Loucy (cell line): ENCODE results near the gene PAEP.

Source experiments
- H2AFZ ChIP-seq: fragments of 200-600 bp; sonication (generic); 2 replicates; pipeline ENCODE4 v1.6.0; 2016; ENCODE audit warnings: antibody characterized with exemption, mild to moderate bottlenecking, low read length, moderate library complexity
- H3F3A ChIP-seq: fragments of 200-600 bp; 2 replicates; pipeline ENCODE4 v1.6.0; 2016; ENCODE audit warnings: antibody characterized with exemption, low read depth, mild to moderate bottlenecking
- H3K27me3 ChIP-seq: fragments of 200-600 bp; sonication (generic); 2 replicates; pipeline ENCODE4 v1.6.1; 2014; ENCODE audit warnings: low read length, mild to moderate bottlenecking; ENCODE audit not compliant: insufficient read depth, poor library complexity, severe bottlenecking
- H3K36me3 ChIP-seq: fragments of 200-600 bp; sonication (generic); 2 replicates; pipeline ENCODE4 v1.6.1; 2016; ENCODE audit warnings: low read length; ENCODE audit not compliant: insufficient read depth
- H3K4me1 ChIP-seq: fragments of 200-600 bp; sonication (generic); 2 replicates; pipeline ENCODE4 v1.5.1; 2014; ENCODE audit warnings: low read length, mild to moderate bottlenecking; ENCODE audit not compliant: insufficient read depth, poor library complexity, severe bottlenecking
- H3K4me2 ChIP-seq: fragments of 200-600 bp; sonication (generic); 2 replicates; pipeline ENCODE4 v1.6.0; 2014; ENCODE audit warnings: antibody characterized with exemption, low read length, low read depth, mild to moderate bottlenecking; ENCODE audit not compliant: poor library complexity, severe bottlenecking
- H3K4me3 ChIP-seq: fragments of 200-600 bp; sonication (generic); 2 replicates; pipeline ENCODE4 v1.5.1; 2014; ENCODE audit warnings: low read length, mild to moderate bottlenecking, mixed read lengths; ENCODE audit not compliant: poor library complexity, severe bottlenecking
- H3K79me2 ChIP-seq: fragments of 200-600 bp; sonication (generic); 2 replicates; pipeline ENCODE4 v1.6.1; 2014; ENCODE audit warnings: low read length; ENCODE audit not compliant: insufficient read depth
- H3K9ac ChIP-seq: fragments of 200-600 bp; sonication (generic); 2 replicates; pipeline ENCODE4 v1.6.0; 2014; ENCODE audit warnings: mild to moderate bottlenecking, low read depth, low read length, moderate library complexity; ENCODE audit not compliant: poor library complexity, severe bottlenecking
- H3K9me2 ChIP-seq: fragments of 200-600 bp; sonication (generic); replicated peaks from 2 replicates; pipeline ENCODE4 v1.6.1; 2016; ENCODE audit warnings: low read depth, low read length, mixed read lengths
- H3K9me3 ChIP-seq: fragments of 200-600 bp; sonication (generic); 2 replicates; pipeline ENCODE4 v1.6.1; 2014; ENCODE audit warnings: mild to moderate bottlenecking, antibody characterized with exemption, low read length, low read depth; ENCODE audit not compliant: insufficient read depth
- H4K20me1 ChIP-seq: fragments of 200-600 bp; sonication (generic); 2 replicates; pipeline ENCODE4 v1.6.0; 2014; ENCODE audit warnings: antibody characterized with exemption, low read length, mild to moderate bottlenecking; ENCODE audit not compliant: insufficient read depth, poor library complexity, severe bottlenecking
- CTCF ChIP-seq: fragments of 200-600 bp; sonication (generic); conservative IDR thresholded peaks from 2 replicates; pipeline ENCODE4 v1.5.1; 2014; ENCODE audit warnings: mild to moderate bottlenecking, antibody characterized with exemption, low read length
- EZH2phosphoT487 ChIP-seq: fragments of 200-600 bp; IDR thresholded peaks from 2 replicates; pipeline ENCODE4 v1.6.1; 2018; ENCODE audit warnings: antibody characterized with exemption, mild to moderate bottlenecking, moderate library complexity, borderline replicate concordance

PAEP gene

GRCh38 chr9:135515083-135515951 lies 46.2 kb upstream of the PAEP start:
- TF ChIP-seq CTCF = no peak
- Histone ChIP-seq H3K27me3 (no peaks in the 10 kb centered on the region), H3K36me3 (no peaks in the 10 kb centered on the region), H3K4me2 (no peak overlapping the region), H3K9ac (no peak overlapping the region), H2AFZ (no peak overlapping the region), H3K9me3 (no peaks in the 10 kb centered on the region), H4K20me1 (no peaks in the 10 kb centered on the region), H3F3A (no peaks in the 10 kb centered on the region), H3K79me2 (no peaks in the 10 kb centered on the region), H3K4me1 (no peaks in the 10 kb centered on the region), H3K9me2 (no peaks in the 10 kb centered on the region), H3K4me3 (no peak overlapping the region)

- Histone ChIP-seq H3K4me2 (no peak overlapping the region), H3K9me3 (no peaks in the 10 kb centered on the region), H2AFZ (peak overlapping the region; percentile 19; the same call in 1 of the 2 replicates), H3K27me3 (no peaks in the 10 kb centered on the region), H4K20me1 (no peaks in the 10 kb centered on the region), H3K9me2 (no peaks in the 10 kb centered on the region), H3K4me3 (no peak overlapping the region), H3K79me2 (no peaks in the 10 kb centered on the region), H3F3A (no peaks in the 10 kb centered on the region), H3K4me1 (no peaks in the 10 kb centered on the region), H3K36me3 (no peaks in the 10 kb centered on the region), H3K9ac (no peak overlapping the region)
- no peak for TF ChIP-seq EZH2phosphoT487
Observed at GRCh38 chr9:135516132-135516860, 45.3 kb upstream of the PAEP start.

GRCh38 chr9:135517407-135517822 lies 44.1 kb upstream of the PAEP start:
- Histone ChIP-seq H3K9me2 (no peaks in the 10 kb centered on the region), H3K4me2 (no peak overlapping the region), H3K27me3 (no peaks in the 10 kb centered on the region), H3K9ac (no peak overlapping the region), H3K4me1 (no peaks in the 10 kb centered on the region), H2AFZ (no peak overlapping the region), H3K4me3 (no peak overlapping the region), H3K36me3 (no peaks in the 10 kb centered on the region), H4K20me1 (no peaks in the 10 kb centered on the region), H3K79me2 (no peaks in the 10 kb centered on the region), H3F3A (no peaks in the 10 kb centered on the region), H3K9me3 (no peaks in the 10 kb centered on the region)
- TF ChIP-seq CTCF (no peak), EZH2phosphoT487 (no peak)
